ENCODE results near the gene SCN3B. TPM values are rescaled to one million over a fixed set of nuclear protein-coding genes. Genes with fewer than 3 reads are reported as not detected.

The SCN3B gene
- total RNA-seq, 2 donors from 2014 or later: not detected

- Mint-ChIP-seq H3K27ac (no peak overlapping the region), H3K36me3 (no peaks in the 10 kb centered on the region)
Measured at GRCh38 chr11:123585706-123586105, 68.7 kb downstream of the SCN3B start.

GRCh38 chr11:123585206-123585605 lies 69.2 kb downstream of the SCN3B start:
- no peaks in the 10 kb centered on the region for H3K9me3 Mint-ChIP-seq
- H3K27ac Mint-ChIP-seq: no peak overlapping the region
- DNase-seq (ENCODE audit: low spot score) (no peak), ATAC-seq (no peak)
- H3K4me3 Mint-ChIP-seq: no peak overlapping the region
- H3K36me3 Mint-ChIP-seq: no peaks in the 10 kb centered on the region
- H3K4me1 Mint-ChIP-seq (ENCODE audit: low read depth in 2 of 2): peaks cover 8 to 15% of the 10 kb centered on the region in 2 donors
- peaks cover 0 to 3% of the 10 kb centered on the region in 2 donors for H3K27me3 Mint-ChIP-seq

More at GRCh38 chr11:123585706-123586105, 68.7 kb downstream of the SCN3B start:
- Mint-ChIP-seq H3K9me3 (no peaks in the 10 kb centered on the region), H3K4me3 (no peak overlapping the region), H3K27me3 (peaks cover 0 to 3% of the 10 kb centered on the region in 2 donors), H3K4me1 (ENCODE audit: low read depth in 2 of 2) (peaks cover 6 to 10% of the 10 kb centered on the region in 2 donors)
- ATAC-seq (no peak), DNase-seq (ENCODE audit: low spot score) (peak; percentile 23)

- DNase-seq (ENCODE audit: low spot score) (no peak), ATAC-seq (peak in 1 of 2 donors; percentile 2)
- Mint-ChIP-seq H3K36me3 (no peaks in the 10 kb centered on the region), H3K4me3 (no peak overlapping the region), H3K27me3 (peaks cover 0 to 3% of the 10 kb centered on the region in 2 donors), H3K27ac (no peak overlapping the region), H3K4me1 (ENCODE audit: low read depth in 2 of 2) (peaks cover 8 to 15% of the 10 kb centered on the region in 2 donors), H3K9me3 (no peaks in the 10 kb centered on the region)
Measured at GRCh38 chr11:123584737-123585136, 69.7 kb downstream of the SCN3B start.

GRCh38 chr11:123584186-123584585 lies 70.2 kb downstream of the SCN3B start:
- H3K4me3 Mint-ChIP-seq: no peak overlapping the region
- H3K27ac Mint-ChIP-seq: no peak overlapping the region
- H3K9me3 Mint-ChIP-seq: no peaks in the 10 kb centered on the region
- no peaks in the 10 kb centered on the region for H3K36me3 Mint-ChIP-seq
- peaks cover 0 to 3% of the 10 kb centered on the region in 2 donors for H3K27me3 Mint-ChIP-seq
- H3K4me1 Mint-ChIP-seq (ENCODE audit: low read depth in 2 of 2): peaks cover 8 to 15% of the 10 kb centered on the region in 2 donors
- DNase-seq (ENCODE audit: low spot score) (no peak), ATAC-seq (no peak)

GRCh38 chr11:123582992-123583504 lies 71.4 kb downstream of the SCN3B start:
- Mint-ChIP-seq H3K36me3 (no peaks in the 10 kb centered on the region), H3K9me3 (no peaks in the 10 kb centered on the region), H3K27me3 (peaks cover 0 to 3% of the 10 kb centered on the region in 2 donors), H3K4me1 (ENCODE audit: low read depth in 2 of 2) (peaks cover 8 to 15% of the 10 kb centered on the region in 2 donors), H3K27ac (no peak overlapping the region), H3K4me3 (no peak overlapping the region)
- DNase-seq (ENCODE audit: low spot score) (no peak), ATAC-seq (no peak)

GRCh38 chr11:123581651-123582399 lies 72.6 kb downstream of the SCN3B start:
- H3K4me1 Mint-ChIP-seq (ENCODE audit: low read depth in 2 of 2): peaks cover 8 to 17% of the 10 kb centered on the region in 2 donors
- no peaks in the 10 kb centered on the region for H3K36me3 Mint-ChIP-seq
- no peak overlapping the region for H3K27ac Mint-ChIP-seq

GRCh38 chr11:123580557-123581275 lies 73.7 kb downstream of the SCN3B start:
- Mint-ChIP-seq H3K27me3 (peaks cover 6 to 7% of the 10 kb centered on the region in 2 donors), H3K9me3 (no peaks in the 10 kb centered on the region), H3K36me3 (no peaks in the 10 kb centered on the region), H3K4me3 (no peak overlapping the region), H3K27ac (no peak overlapping the region), H3K4me1 (ENCODE audit: low read depth in 2 of 2) (peaks cover 12 to 26% of the 10 kb centered on the region in 2 donors)
- ATAC-seq (peak; percentile 70 to 74), DNase-seq (ENCODE audit: low spot score) (peak; percentile 71)

More at GRCh38 chr11:123581651-123582399, 72.6 kb downstream of the SCN3B start:
- DNase-seq (ENCODE audit: low spot score) (peak; percentile 51), ATAC-seq (no peak)
- H3K9me3 Mint-ChIP-seq: no peaks in the 10 kb centered on the region
- H3K4me3 Mint-ChIP-seq: no peak overlapping the region
- peaks cover 0 to 3% of the 10 kb centered on the region in 2 donors for H3K27me3 Mint-ChIP-seq

- no peak for ATAC-seq
- Mint-ChIP-seq H3K4me1 (ENCODE audit: low read depth in 2 of 2) (peaks cover 12 to 26% of the 10 kb centered on the region in 2 donors), H3K4me3 (no peak overlapping the region), H3K36me3 (no peaks in the 10 kb centered on the region), H3K27ac (no peak overlapping the region), H3K27me3 (peaks cover 6 to 7% of the 10 kb centered on the region in 2 donors), H3K9me3 (no peaks in the 10 kb centered on the region)
- peak; percentile 29 for DNase-seq (ENCODE audit: low spot score)
Measured at GRCh38 chr11:123580137-123580536, 74.3 kb downstream of the SCN3B start.

- Mint-ChIP-seq H3K27ac (no peak overlapping the region), H3K27me3 (peaks cover 7 to 11% of the 10 kb centered on the region in 2 donors), H3K4me3 (no peak overlapping the region), H3K4me1 (ENCODE audit: low read depth in 2 of 2) (peaks cover 12 to 26% of the 10 kb centered on the region in 2 donors), H3K9me3 (no peaks in the 10 kb centered on the region), H3K36me3 (no peaks in the 10 kb centered on the region)
- no peak for ATAC-seq
- peak; percentile 51 for DNase-seq (ENCODE audit: low spot score)
Measured at GRCh38 chr11:123579482-123579812, 75.0 kb downstream of the SCN3B start.

Other genes with a start within 250 kb of the SCN3B start
- gene GRAMD1B, start 224.4 kb downstream of the SCN3B start, total RNA-seq: 100 to 1,000 TPM in 1 of 2 donors, 10 to 100 TPM in 1; 20.3 to 104 TPM
- 10 to 100 TPM; 12.7 to 23.5 TPM for gene ZNF202, start 87.0 kb upstream of the SCN3B start, total RNA-seq
- gene OR6X1, start 99.9 kb upstream of the SCN3B start, total RNA-seq: not detected
- not detected for gene OR6M1, start 151.7 kb upstream of the SCN3B start, total RNA-seq
- not detected for gene TMEM225, start 231.0 kb upstream of the SCN3B start, total RNA-seq
- gene OR8D4, start 247.5 kb upstream of the SCN3B start, total RNA-seq: not detected